Measurements from ENCODE around the gene SSR3. TPM values are rescaled to one million over a fixed set of nuclear protein-coding genes. Genes with fewer than 3 reads are reported as not detected.

Gene SSR3
- total and polyA plus RNA-seq, 7 donors, result 53.2 to 252 (median 71.5) TPM

- intact Hi-C loops (cut with DNase I), result loop anchor here in 1 of 2 donors (2.0 kb wide), 1 partner anchor 361 kb away; no protein-coding TSS in a partner anchor
- Histone ChIP-seq H3K27me3 (ENCODE audit: insufficient read depth in 3 of 3, low read length in 2 of 3) (no peaks in the 10 kb centered on the region), H3K4me1 (no peaks in the 10 kb centered on the region), H3K36me3 (ENCODE audit: insufficient read depth in 1 of 2, low read depth in 1 of 2) (no peaks in the 10 kb centered on the region), H3K27ac (no peak overlapping the region), H3K4me3 (no peak overlapping the region), H3K9me3 (no peaks in the 10 kb centered on the region)
- TF ChIP-seq, protein P1, sequence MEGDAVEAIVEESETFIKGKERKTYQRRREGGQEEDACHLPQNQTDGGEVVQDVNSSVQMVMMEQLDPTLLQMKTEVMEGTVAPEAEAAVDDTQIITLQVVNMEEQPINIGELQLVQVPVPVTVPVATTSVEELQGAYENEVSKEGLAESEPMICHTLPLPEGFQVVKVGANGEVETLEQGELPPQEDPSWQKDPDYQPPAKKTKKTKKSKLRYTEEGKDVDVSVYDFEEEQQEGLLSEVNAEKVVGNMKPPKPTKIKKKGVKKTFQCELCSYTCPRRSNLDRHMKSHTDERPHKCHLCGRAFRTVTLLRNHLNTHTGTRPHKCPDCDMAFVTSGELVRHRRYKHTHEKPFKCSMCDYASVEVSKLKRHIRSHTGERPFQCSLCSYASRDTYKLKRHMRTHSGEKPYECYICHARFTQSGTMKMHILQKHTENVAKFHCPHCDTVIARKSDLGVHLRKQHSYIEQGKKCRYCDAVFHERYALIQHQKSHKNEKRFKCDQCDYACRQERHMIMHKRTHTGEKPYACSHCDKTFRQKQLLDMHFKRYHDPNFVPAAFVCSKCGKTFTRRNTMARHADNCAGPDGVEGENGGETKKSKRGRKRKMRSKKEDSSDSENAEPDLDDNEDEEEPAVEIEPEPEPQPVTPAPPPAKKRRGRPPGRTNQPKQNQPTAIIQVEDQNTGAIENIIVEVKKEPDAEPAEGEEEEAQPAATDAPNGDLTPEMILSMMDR (IDR thresholded peaks at IDR 0.05), result no peak
- DNase-seq (no peak), ATAC-seq (no peak)
- WGBS, 3 donors, result 65 to 73% (median 65%) methylated on average over 2 of the region's 2 CpGs
Measured at GRCh38 chr3:156511987-156512677, 42.8 kb downstream of the SSR3 start.

- DNase-seq, result no peak
- peak; percentile 47 to 80 (median 50) for ATAC-seq
- TF ChIP-seq, protein P1 (IDR thresholded peaks at IDR 0.05), result peak; percentile 72
- Histone ChIP-seq H3K9me3 (no peaks in the 10 kb centered on the region), H3K36me3 (ENCODE audit: insufficient read depth in 1 of 2, low read depth in 1 of 2) (no peaks in the 10 kb centered on the region), H3K4me3 (no peak overlapping the region), H3K27me3 (ENCODE audit: insufficient read depth in 3 of 3, low read length in 2 of 3) (no peaks in the 10 kb centered on the region), H3K27ac (no peak overlapping the region), H3K4me1 (no peaks in the 10 kb centered on the region)
- 44 to 51% (median 46%) methylated on average over 5 of the region's 5 CpGs for WGBS, 3 donors
- intact Hi-C loops (cut with DNase I), result loop anchor here (1.0 to 2.0 kb wide), 2 partner anchors 359 to 362 kb away; no protein-coding TSS in a partner anchor
Measured at GRCh38 chr3:156509189-156510174, 45.4 kb downstream of the SSR3 start.

DNA sequence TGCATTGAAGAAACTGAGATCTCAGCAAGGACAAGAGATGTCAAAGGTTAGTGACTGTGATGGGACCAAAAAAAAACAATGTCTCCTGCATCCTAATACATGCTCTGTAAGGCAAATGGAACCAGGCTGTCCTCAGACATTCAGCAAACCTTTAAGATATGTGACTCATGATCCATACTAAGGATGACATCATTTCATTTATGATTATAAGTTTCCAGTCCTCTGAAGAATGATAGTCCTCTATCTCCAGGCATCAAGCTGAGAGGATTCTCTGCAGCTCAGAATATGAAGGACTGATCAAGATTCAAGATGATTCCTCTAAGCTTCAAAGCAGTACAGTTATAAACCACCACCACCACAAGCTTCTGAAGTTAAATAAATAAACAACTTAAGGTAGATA lies 47.6 kb downstream of the SSR3 start:
- Histone ChIP-seq H3K4me1 (no peaks in the 10 kb centered on the region), H3K9me3 (no peaks in the 10 kb centered on the region), H3K36me3 (ENCODE audit: insufficient read depth in 1 of 2, low read depth in 1 of 2) (no peaks in the 10 kb centered on the region), H3K4me3 (no peak overlapping the region), H3K27ac (no peak overlapping the region), H3K27me3 (ENCODE audit: insufficient read depth in 3 of 3, low read length in 2 of 3) (no peaks in the 10 kb centered on the region)
- no peak for ATAC-seq
- TF ChIP-seq, protein P1 (IDR thresholded peaks at IDR 0.05), result no peak
- DNase-seq, result no peak
- intact Hi-C loops (cut with DNase I), result no loop called here

DNA sequence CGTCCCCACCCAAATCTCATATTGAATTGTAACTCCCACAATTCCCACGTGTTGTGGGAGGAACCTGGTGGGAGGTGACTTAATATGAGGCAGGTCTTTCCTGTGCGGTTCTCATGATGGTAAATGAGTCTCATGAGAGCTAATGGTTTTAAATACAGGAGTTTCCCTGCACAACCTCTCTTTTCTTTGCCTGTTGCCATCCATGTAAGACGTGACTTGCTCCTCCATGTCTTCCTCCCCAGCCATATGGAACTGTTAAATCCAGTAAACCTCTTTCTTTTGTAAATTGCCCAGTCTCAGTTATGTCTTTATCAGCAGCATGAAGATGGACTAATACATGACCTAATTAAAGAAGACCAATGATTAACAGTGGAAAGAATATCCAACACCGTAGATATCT lies 56.6 kb downstream of the SSR3 start:
- no peak for ATAC-seq
- Histone ChIP-seq H3K4me3 (no peak overlapping the region), H3K4me1 (no peaks in the 10 kb centered on the region), H3K9me3 (no peaks in the 10 kb centered on the region), H3K27ac (no peak overlapping the region), H3K36me3 (ENCODE audit: insufficient read depth in 1 of 2, low read depth in 1 of 2) (no peaks in the 10 kb centered on the region), H3K27me3 (ENCODE audit: insufficient read depth in 3 of 3, low read length in 2 of 3) (no peaks in the 10 kb centered on the region)
- 84 to 90% (median 85%) methylated on average over 5 of the region's 5 CpGs for WGBS, 3 donors
- intact Hi-C loops (cut with DNase I), result no loop called here
- TF ChIP-seq, protein P1 (IDR thresholded peaks at IDR 0.05), result no peak
- DNase-seq, result no peak
